Measurements from ENCODE around the gene CDK1. TPM values are rescaled to one million over a fixed set of nuclear protein-coding genes. Genes with fewer than 3 reads are reported as not detected.

The CDK1 gene
- total and polyA plus RNA-seq, 2 experiments from 2014 or later = 34.0 to 65.3 TPM

- no peaks in the 10 kb centered on the region for H3K9me3 ChIP-seq (ENCODE audit: low read depth)
- TF ChIP-seq CTCF (IDR thresholded peaks at IDR 0.05; ENCODE audit: low read depth, low read length) = peak; percentile 48
- H3K4me3 ChIP-seq = no peak overlapping the region
- H3K27ac ChIP-seq = no peak overlapping the region
- DNase-seq (ENCODE audit: low read depth in 1 of 2, low spot score in 1 of 2) = peak; percentile 15 to 66
- H3K27me3 ChIP-seq = no peaks in the 10 kb centered on the region
- H3K4me1 ChIP-seq (ENCODE audit: low read depth) = no peaks in the 10 kb centered on the region
- no peaks in the 10 kb centered on the region for H3K36me3 ChIP-seq
Observed at GRCh38 chr10:60820093-60820754, 41.9 kb downstream of the CDK1 start.

GRCh38 chr10:60821656-60822055 is 43.4 kb downstream of the CDK1 start:
- no peaks in the 10 kb centered on the region for H3K4me1 ChIP-seq (ENCODE audit: low read depth)
- no peaks in the 10 kb centered on the region for H3K27me3 ChIP-seq
- H3K9me3 ChIP-seq (ENCODE audit: low read depth) = no peaks in the 10 kb centered on the region
- TF ChIP-seq CTCF (IDR thresholded peaks at IDR 0.05; ENCODE audit: low read depth, low read length) = no peak
- no peak overlapping the region for H3K4me3 ChIP-seq
- no peak for DNase-seq (ENCODE audit: low read depth in 1 of 2, low spot score in 1 of 2)
- H3K27ac ChIP-seq = no peak overlapping the region
- H3K36me3 ChIP-seq = no peaks in the 10 kb centered on the region

- Histone ChIP-seq H3K27ac (no peak overlapping the region), H3K4me1 (ENCODE audit: low read depth) (peaks cover 1% of the 10 kb centered on the region), H3K36me3 (no peaks in the 10 kb centered on the region), H3K4me3 (no peak overlapping the region), H3K9me3 (ENCODE audit: low read depth) (no peaks in the 10 kb centered on the region), H3K27me3 (no peaks in the 10 kb centered on the region)
- no peak for TF ChIP-seq CTCF (IDR thresholded peaks at IDR 0.05; ENCODE audit: low read depth, low read length)
- DNase-seq (ENCODE audit: low read depth in 1 of 2, low spot score in 1 of 2) = no peak
Observed at GRCh38 chr10:60822809-60823208, 44.5 kb downstream of the CDK1 start.

GRCh38 chr10:60823324-60823723 is 45.0 kb downstream of the CDK1 start:
- no peaks in the 10 kb centered on the region for H3K9me3 ChIP-seq (ENCODE audit: low read depth)
- no peak overlapping the region for H3K27ac ChIP-seq
- H3K27me3 ChIP-seq = no peaks in the 10 kb centered on the region
- H3K36me3 ChIP-seq = no peaks in the 10 kb centered on the region
- H3K4me1 ChIP-seq (ENCODE audit: low read depth) = peaks cover 6% of the 10 kb centered on the region
- no peak for DNase-seq (ENCODE audit: low read depth in 1 of 2, low spot score in 1 of 2)
- no peak overlapping the region for H3K4me3 ChIP-seq
- TF ChIP-seq CTCF (IDR thresholded peaks at IDR 0.05; ENCODE audit: low read depth, low read length) = no peak

- peaks cover 6% of the 10 kb centered on the region for H3K4me1 ChIP-seq (ENCODE audit: low read depth)
- DNase-seq (ENCODE audit: low read depth in 1 of 2, low spot score in 1 of 2) = no peak
- no peaks in the 10 kb centered on the region for H3K9me3 ChIP-seq (ENCODE audit: low read depth)
- H3K27ac ChIP-seq = no peak overlapping the region
- H3K36me3 ChIP-seq = no peaks in the 10 kb centered on the region
- TF ChIP-seq CTCF (IDR thresholded peaks at IDR 0.05; ENCODE audit: low read depth, low read length) = no peak
- no peaks in the 10 kb centered on the region for H3K27me3 ChIP-seq
- H3K4me3 ChIP-seq = no peak overlapping the region
Observed at GRCh38 chr10:60825520-60825919, 47.2 kb downstream of the CDK1 start.

Data from cardiac muscle cell (in vitro differentiated cells and primary cell).